HG03521 (cell line): ENCODE measurements around the gene PLIN4.
A peak's percentile ranks its signal among the peaks of the same experiment; 100 is the strongest.

Experiments used
- ATAC-seq: cut with Tn5 transposase; IDR thresholded peaks from one replicate; pipeline ENCODE4 v1.9.1; 2021; ENCODE audit warnings: mild to moderate bottlenecking, moderate library complexity; ENCODE audit not compliant: unreplicated experiment

PLIN4 gene

DNA sequence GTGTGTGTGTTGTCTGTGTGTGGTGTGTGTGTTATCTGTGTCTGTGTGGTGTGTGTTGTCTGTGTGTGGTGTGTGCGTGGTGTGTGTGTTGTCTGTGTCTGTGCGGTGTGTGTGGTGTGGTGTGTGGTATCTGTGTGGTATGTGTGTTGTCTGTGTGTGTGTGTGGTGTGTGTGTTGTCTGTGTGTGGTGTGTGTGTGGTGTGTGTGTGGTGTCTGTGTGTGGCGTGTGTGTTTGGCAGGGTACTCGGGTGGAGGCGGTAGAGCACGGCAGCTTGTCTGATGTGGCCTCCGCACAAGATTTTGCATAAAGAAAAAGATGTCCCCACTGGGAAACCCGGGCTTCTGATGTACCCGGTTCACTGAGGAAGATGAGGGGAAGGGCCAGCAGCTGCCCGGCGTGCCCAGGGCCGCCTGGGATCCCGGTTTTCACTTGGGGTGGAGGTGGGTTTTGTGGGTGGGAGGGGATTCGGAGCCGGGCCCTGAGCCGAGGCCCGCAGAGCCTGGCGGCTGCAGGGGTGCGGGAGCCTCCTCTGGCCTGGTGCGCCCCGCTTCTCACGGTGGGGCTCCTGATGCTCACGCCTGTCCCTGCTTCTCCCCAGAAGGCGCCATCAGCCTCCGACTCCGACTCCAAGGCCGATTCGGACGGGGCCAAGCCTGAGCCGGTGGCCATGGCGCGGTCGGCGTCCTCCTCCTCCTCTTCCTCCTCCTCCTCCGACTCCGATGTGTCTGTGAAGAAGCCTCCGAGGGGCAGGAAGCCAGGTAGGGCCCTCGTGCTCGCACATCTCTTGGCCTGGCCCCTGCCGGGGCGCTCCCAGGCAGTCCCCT is 25.0 kb downstream of the PLIN4 start:
- no peak for ATAC-seq

DNA sequence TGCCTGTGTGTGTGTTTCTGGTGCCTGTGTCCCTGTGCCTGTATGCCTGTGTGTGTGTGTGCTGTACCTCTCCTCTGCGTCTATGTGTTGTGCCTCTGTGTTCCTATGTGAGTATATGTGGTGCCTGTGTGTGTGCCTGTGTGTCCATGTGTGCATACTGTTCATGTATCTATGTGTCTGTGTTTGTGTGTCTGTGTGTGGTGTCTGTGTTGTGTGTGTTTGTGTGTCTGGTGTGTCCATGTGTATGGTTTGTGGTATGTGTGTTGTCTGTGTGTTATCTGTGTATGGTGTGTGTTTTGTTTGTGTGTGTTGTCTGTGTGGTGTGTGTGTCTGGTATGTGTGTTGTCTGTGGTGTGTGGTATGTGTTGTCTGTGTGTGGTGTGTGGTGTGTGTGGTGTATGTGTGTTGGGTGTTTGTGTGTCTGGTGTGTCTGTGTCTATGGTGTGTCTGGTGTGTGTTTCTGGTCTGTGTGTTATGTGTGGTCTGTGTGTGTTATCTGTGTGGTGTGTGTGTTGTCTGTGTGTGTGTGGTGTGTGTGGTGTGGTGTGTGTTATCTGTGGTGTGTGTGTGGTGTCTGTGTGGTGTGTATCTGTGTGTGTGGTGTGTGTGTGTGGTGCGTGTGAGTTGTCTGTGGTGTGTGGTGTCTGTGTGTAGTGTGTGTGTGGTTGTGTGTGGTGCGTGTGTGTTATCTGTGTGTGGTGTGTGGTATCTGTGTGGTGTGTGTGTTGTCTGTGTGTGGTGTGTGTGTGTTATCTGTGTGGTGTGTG is 25.8 kb downstream of the PLIN4 start:
- no peak for ATAC-seq

DNA sequence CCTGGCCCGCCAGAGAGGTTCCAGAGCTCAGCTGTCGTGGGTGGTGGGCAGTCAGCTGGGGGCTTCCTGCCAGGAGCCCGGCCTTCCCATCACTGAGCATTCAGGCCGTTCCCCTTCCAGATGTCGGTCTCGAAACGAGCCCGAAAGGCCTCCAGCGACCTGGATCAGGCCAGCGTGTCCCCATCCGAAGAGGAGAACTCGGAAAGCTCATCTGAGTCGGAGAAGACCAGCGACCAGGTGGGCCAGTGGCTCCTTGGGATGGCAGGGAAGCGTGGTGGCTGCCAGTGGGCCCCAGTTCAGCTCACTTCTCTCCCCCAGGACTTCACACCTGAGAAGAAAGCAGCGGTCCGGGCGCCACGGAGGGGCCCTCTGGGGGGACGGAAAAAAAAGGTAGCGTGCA is 26.8 kb downstream of the PLIN4 start:
- no peak for ATAC-seq

DNA sequence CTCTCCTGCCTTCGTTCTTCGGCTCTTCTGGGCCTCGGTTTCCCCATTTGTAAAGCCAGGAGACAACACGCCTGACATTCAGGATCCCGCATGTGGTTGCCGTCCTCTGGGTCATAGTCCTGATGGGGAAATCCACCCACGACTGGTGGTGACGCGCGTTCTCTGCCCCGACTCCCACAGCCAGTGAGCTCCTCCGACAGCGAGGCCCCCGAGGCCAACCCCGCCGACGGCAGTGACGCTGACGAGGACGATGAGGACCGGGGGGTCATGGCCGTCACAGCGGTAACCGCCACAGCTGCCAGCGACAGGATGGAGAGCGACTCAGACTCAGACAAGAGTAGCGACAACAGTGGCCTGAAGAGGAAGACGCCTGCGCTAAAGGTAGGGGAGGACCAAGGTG is 29.8 kb downstream of the PLIN4 start:
- no peak for ATAC-seq

DNA sequence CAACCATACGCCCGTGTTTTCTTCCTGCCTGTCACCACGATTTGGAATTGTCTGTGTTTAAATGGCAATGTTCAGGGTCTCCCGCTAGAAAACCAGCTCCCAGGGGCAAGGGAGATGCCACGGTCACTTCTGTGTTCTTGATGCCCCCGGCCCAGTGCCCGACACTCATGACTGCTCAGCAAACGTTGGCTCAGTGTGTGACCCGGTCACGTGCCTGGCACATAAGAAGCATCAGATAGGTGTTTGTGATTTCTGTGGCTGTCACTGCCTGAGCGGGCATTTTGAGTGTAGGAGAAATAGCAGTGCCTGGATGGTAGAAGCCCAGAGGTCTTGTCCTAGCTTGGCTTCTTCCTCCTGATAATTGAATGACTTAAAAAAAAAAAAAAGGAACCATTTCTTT is 30.7 kb downstream of the PLIN4 start:
- no peak for ATAC-seq

DNA sequence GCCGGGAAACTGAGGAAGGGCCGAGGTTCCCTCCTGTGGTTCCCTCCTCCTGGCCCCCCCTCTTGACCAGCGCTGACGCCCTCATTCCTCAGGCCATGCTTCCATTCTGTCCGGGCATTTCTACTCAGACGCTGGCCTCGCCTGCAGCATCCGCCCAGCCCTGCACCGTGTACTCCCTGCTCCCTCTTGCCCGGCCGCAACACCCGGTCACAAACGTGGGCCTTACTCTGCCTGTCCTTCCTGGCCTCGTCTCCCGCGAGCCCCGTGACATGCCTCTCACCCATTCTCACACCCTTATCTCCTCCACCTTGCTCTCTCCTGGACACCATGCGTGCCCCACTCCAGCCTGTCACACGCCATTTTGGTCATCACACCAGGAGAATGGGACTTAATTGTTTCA is 34.9 kb downstream of the PLIN4 start:
- no peak for ATAC-seq

DNA sequence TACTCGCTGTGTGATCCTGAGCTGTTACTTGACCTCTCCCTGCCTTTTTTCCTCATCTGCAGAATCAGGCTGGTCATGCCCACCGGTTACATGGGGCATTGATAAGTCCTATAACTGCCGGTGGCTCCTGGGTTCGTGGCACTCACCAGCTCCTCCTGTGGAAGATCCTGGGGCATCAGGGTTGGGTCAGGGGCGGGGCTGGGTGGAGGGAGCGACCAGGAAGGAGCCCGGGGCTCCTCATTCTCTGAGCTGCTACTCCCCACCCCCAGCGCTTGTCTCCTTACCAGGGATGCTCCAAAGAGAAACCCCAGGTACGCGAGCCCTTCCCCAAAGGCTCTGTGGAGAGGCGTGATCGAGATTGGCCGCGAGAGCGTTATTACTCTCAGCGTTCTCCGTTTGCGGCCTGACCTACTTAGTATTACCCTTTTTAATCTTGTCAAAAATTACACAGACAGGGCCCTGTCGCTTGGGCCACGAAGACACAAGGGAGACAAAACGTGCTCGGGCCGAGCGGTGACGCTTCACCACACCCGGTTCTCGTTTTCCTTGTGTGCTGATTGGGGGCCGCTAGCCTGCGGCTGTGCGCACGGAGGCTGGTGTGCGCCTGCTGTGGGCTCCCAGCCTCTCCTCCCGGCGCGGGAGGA is 35.4 kb downstream of the PLIN4 start:
- no peak for ATAC-seq

DNA sequence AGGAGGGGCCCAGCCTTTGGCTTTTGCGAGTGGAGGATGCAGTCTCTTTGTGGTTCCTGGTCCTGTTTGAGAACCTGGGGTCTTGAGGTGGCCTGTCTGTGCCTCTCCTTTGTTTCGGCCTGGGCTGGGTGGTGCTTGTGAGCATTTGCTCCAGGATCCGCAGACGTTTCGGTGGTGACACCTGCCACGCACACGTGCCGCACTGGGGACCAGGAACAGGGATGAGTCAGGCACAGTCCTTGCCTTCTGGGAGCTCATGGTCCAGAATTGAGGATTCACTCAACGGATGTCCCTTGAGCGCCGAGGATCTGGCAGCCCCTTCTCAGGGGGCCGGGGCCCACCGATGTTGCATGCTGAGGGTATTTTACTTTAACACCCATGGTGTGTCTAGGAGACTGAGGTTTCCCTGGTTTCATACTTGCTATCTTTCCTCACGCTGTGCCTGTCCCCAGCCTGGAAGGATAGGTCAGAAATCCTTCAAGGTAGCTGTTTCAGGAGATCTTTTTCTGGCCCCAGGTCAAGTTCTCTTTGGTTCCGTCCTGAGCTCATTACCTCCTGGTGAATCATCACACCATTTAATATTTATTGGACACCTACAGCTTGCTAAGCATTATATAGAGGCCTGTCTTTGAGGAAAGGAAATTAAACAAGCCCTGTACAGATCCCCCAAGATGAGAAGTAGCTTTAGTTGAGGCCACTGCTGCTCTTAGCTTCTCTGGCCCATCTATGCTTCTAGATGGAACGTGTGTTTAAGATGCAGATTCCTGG is 41.1 kb downstream of the PLIN4 start:
- ATAC-seq: no peak

DNA sequence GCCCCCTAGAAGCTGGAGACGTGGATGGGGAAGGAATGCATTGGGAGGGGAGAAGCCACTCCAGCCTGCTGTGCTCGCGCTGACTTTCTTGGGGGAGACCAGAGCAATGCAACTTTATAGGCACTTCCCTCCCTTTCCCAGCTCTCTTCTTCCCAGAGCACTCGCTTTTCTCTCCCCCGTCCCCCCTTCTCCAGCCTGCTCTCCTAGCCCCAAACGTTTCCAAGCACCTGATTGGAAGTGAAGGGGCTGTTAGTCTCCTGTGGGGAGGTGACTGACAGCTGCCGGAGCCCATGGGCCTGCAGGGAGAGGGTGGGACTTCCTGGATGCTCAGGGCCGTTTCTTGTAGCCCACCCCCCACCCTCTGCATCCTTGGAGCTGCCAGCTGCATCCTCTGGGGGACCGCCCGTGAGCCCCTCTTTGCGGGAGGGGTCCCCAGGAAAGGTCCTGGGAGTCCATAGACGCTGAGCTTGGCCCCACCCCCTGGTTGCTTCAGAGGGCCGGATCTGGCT is 43.7 kb downstream of the PLIN4 start:
- ATAC-seq: no peak

DNA sequence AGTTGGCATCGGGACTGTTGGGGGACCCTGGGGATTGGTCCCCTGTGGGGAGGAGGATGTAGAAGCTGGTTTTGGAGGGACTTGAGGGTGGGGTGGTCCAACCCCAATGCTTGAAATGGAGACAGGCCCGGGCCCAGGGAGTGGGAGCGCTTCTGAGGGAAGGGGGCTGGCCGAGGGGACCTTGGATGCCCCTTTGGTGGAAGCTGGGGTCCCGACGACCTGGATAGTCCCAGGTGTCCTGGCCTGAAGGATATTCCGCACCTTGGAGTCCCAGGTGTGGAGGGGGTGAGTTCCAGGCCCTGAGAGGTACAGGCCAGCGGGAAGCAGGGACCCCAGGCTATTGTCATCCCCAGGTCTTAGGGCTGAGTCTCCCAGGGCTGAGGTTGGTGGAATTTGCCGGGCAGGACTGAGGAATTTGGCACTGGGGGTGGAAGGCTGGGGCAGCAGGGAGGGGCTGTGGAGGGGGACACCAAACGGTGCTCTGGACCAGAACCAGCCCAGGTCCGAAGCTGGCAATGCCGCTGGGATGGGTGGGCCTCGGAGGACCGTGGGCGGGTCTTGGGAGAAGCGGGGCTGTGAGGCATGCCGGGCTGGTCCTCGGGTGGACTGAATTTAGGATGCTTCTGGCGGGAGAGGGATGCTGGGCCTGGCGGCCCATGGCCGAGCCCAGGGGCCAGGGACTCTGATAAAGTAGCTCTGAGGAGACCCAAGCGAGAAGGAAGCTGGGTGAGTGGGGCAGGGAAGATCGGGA is 44.3 kb downstream of the PLIN4 start:
- ATAC-seq: no peak

DNA sequence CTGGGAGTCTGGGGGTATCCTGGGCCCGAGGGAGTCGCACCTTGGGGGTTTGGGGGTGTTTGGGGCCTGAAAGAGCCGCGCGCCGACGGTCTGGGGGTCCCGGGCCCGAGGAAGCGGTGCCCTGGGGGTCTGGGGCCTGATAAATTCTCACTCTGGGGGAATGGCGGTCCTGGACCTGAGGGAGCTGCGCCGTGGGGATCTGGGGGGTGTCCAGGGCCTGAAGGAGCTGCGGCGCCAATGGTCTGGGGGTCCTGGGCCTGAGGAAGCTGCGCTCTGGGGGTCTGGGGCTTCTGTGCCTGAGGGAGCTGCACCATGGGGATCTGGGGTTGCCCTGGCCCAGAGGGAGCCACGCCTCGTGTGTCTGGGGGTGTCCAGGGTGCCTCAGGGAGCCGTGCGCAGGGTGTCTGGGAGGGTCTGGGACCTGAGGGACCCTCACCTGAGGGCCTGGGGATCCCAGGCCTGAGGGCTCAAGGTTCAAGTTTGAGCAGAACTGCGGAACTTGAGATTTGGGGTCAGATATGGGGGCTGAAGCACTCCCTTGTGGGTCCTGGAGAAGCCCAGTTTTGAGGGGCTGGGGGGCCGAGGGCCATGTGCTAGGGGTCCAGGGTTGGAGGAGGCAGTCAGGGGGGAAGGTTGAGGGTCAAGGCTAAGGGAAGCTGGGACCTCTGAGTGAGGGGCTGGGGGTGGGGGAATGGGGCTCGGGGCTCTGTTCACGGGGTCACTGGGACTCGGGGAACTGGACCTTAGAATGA is 45.1 kb downstream of the PLIN4 start:
- ATAC-seq: no peak

DNA sequence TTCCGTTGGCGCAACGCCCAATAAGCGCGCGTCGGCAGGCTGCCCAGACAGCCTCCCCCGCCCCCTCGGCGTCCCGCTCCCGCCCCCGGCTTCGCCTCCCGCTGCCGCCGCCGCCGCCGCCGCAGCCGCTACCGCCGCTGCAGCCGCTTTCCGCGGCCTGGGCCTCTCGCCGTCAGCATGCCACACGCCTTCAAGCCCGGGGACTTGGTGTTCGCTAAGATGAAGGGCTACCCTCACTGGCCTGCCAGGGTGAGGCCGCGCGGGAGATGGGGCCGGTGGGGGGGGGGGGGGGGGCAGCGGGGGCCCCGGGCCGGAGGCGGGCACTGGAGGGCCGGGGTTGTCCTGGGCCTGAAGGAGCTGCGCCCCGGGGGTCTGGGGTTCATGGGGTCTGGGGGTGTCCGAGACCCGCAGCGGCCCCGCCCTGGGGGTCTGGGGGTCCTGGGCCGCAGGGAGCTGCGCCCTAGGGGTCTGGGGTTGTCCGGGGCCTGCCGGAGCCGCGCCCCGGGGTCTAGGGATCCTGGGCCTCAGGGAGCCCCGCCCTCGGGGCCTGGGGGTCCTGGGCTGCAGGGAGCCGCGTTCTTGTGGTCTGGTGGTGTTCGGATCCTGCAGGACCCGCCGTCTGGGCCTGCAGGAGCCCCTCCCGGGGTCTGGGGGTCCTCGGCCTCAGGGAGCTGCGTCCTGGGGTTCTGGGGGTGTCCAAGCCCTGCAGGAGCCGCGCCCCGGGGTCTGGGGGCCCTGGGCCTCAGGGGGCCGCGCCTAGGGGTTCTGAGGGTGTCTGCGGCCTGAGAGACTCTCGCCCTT is 45.9 kb downstream of the PLIN4 start, which contains the start of gene HDGFL2:
Gene HDGFL2, plus strand, starts transcription at position 124 of the 801 bp plus-strand sequence. Its CDS starts 54 bp downstream, at position 178.
- ATAC-seq: no peak

DNA sequence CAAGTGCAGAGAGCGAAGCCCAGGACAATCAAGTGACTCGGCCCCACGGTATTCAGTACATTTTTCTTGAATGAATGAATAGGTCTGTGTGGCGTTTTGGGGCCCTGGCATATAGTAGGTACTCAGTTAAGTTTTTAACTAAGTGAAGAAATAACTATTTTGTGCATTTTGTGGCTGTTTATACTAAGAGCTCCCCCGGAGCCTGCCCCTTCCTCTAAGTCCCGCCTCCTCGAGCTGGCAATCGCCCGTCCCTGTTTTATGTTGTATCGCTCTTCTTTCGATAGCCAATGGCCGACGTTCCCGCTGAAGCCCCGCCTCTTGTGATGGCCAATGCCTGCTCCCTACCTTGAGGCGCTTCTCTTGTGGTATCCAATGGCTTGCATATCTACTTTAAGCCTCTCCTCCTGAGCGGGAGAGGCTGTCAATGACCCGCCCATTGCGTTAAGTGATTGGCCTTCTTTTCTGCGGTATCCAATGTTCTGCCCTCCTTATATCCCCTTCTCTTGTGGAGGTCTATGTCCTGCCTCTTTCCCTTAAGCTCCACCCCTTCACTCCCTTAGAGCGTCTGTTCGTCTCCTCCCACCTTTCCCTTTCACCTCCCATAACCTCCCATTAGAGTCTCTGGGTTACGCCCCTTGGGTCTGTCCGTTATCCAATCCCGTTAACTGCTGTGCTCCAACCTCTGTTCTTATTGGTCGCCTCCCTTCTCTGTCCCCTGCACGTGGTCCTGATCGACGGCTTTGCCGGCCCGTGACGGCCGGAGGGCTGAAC is 46.7 kb downstream of the PLIN4 start:
- ATAC-seq: peak; percentile 81

DNA sequence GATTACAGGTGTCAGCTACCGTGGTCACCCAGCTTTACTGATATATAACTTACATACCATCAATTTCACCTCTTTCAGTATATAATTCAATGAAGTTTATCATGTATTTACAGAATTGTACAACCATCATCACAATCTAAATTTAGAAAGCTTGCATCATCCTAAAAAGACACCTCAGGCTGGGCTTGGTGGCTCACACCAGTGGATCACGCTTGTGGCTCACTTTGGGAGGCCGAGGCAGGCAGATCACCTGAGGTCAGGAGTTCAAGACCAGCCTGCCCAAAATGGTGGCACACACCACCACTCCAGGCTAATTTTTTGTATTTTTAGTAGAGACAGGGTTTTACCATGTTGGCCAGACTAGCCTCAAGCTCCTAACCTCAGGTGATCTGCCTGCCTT is 50.5 kb downstream of the PLIN4 start:
- no peak for ATAC-seq

DNA sequence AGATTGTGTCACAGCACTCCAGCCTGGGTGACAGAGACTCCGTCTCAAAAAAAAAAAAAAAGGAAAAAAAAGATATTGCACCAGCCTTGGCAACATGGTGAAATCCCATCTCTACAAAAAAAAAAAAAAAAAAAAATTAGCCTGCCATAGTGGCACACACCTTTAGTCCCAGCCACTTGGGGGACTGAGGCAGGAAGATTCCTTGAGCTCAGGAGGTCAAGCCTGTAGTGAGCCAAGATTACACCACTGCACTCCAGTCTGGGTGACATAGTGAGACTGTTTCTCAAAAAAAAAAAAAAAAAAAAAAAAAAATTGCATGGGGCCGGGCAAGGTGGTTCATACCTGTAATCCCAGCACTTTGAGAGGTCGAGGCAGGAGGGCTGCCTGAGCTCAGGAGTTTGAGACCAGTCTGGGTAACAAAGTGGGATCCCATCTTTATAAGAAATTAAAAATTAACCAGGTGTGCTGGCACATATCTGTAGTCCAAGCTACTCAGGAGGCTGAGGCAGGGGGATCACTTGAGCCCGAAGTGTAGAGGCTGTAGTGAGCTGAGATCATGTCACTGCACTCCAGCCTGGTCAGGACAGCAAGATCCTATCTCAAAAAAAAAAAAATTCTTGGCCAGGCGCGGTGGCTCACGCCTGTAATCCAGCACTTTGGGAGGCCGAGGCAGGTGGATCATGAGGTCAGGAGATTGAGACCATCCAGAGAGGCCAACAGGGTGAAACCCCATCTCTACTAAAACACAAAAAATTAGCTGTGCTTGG is 53.3 kb downstream of the PLIN4 start:
- no peak for ATAC-seq

DNA sequence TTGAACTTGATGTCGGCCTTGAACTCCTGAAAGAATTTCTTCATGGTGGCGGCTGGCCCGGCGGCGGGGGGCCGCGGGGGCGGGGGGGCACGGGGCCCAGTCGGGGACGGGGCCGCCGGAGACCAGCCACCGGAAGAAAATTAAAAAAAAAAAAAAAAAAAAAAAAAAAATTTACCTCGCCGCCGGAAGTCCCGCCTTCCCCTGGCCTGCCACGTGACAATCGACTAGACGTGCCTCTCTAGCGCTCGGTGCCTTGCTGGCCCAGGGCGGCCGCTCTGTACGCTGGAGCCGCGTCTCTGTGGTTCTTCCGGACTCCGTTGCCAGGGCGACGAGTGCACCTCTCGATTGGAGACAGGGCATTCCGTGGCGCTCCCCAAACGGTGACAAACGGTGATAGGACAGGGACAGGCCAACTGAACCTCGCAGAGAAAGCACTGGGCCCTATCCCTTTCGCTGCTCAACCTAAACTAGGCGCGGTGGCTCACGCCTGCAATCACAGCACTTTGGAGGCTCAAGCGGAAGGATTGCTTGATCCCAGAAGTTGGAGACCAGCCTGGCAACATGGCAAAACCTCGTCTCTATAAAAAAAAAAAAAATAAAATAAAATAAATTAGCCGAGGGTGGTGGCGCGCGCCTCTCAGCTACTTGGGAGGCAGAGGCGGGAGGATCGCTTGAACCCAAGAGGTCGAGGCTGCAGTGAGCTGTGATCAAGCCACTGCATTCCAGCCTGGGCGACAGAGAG is 60.5 kb downstream of the PLIN4 start, which contains the start of gene UBXN6:
Gene UBXN6, minus strand, starts transcription at position 141 of the 742 bp plus-strand sequence. Its CDS starts 97 bp downstream, at position 44.
- ATAC-seq: peak; percentile 94
